HG03469 (cell line): ENCODE data around the gene SFTA2.
A peak's percentile ranks its signal among the peaks of the same experiment; 100 is the strongest.
"Not testable (repeated sequence)": the region's sequence is repeated elsewhere in the genome, so short reads cannot be mapped to it uniquely, and the experiment has no call there.

Source experiments
- ATAC-seq: cut with Tn5 transposase; IDR thresholded peaks from one replicate; pipeline ENCODE4 v1.9.1; 2021; ENCODE audit warnings: mild to moderate bottlenecking, moderate library complexity, moderate number of reproducible peaks; ENCODE audit not compliant: unreplicated experiment

Gene SFTA2

GRCh38 chr6:30931969-30932645 lies at the start of gene SFTA2:
SFTA2 (minus strand) TSS chr6:30932170; CDS start chr6:30932096, 74 bp downstream.
- no peak for ATAC-seq

- no peak for ATAC-seq
These were observed 47.7 kb upstream of the SFTA2 start for GRCh38 chr6:30979690-30980089.

DNA sequence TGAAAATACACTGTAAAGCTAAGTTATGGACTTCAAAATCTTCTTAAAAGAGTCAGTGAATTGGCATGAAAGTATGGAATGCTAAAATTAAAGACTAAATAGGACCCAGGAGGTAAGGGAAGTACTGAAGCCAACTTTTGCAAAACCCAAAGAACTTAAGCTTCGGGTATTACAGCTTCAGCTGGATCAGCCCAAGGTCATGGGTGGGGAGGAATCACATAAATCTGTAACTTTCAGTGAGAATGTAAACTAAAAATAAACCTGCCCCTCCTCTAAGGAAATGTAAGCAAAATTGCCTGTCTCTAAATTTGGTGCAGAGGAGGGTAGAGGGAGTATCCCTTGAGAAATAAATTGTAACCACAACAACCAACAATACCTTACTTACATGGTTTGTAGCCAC lies 47.2 kb upstream of the SFTA2 start:
- no peak for ATAC-seq

DNA sequence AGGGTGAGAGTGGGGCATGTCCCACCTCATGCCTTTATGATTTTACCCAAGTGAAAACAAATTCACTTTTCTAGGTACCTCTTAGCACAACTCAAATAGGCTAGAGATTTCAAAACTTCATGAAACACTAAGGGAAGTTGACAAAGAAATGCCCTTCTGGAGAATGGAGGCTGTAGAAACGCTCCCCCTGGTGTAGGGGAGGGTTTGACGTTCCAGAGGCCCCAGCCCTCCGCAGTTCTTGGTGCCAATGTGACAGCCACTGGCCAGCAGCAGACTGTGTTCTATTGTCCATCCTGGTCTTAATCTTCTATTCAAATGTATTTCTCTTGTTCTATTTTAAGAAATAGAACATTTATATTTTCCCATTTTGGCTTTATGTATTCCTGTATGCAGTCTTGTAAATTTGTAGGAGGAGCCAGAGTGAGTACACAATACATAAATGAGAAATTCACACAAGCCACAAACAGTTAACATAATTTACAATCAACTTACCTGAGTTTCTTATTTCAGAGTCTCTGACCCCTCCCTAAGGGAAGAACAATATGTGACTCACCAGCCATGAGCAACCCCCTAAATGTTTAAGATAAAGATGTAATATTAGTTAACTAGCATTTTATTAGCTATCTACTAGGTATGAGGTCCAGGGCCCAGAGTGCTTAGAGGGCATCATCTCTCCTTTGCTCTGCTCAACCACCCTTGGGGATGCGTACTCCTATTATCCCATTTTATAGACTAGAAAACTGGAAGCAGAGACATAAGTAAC lies 42.7 kb upstream of the SFTA2 start:
- ATAC-seq = no peak

- ATAC-seq = no peak
These were observed 40.8 kb upstream of the SFTA2 start for GRCh38 chr6:30972816-30973215.

DNA sequence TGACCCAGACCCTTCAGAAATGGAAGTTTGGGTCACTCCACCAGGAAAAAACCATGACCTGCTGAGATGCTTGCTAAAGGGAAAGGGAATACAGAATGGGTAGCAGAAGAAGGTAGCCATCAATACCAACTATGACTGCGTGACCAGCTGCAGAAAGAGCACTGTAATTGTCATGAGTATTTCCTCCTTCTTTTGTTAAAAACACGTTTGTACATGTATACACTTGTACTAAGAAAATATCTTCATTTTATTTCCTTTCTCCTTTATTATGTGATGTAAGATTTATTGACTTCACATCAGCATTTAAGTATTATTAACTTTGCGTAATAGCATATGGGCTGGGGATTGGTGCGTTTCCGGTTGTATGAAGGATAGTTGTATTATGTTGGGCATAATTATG lies 39.0 kb upstream of the SFTA2 start:
- ATAC-seq = no peak

DNA sequence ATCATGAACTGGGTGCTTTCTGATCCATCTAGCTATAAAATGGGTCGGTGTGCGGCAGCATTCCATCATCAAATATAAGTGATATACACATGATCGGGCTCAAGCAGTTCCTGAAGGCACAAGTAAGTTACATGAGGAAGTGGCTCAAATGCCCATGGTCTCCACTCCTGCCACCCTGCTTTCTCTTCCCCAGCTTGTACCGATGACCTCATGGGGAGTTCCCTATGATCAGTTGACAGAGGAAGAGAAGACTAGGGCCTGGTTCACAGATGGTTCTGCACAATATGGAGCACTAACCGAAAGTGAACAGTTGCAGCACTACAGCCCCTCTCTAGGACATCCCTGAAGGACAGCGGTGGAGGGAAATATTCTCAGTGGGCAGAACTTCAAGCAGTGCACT lies 37.2 kb upstream of the SFTA2 start:
- ATAC-seq = not testable (repeated sequence)

DNA sequence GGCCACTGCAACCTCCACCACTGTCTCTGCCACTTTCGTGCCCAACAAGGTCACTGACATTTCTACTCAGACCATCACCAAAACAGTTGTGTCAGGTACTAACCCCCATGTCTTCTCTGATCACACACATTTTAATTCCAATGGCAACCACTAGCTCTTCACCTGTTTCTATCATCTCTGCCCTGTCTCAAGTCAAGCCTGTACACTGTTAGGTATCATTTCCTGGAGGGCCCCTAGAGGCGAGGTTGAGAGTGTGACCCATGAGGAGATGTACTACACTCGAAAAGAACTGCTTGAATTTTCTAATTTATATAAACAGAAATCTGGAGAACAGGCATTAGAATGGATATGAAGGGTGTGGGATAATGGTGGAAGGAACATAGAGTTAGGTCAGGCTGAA lies 34.2 kb upstream of the SFTA2 start:
- ATAC-seq = no peak

- no peak for ATAC-seq
These were observed 33.2 kb upstream of the SFTA2 start for GRCh38 chr6:30965140-30965601.

GRCh38 chr6:30964075-30964474 lies 32.1 kb upstream of the SFTA2 start:
- ATAC-seq = no peak

DNA sequence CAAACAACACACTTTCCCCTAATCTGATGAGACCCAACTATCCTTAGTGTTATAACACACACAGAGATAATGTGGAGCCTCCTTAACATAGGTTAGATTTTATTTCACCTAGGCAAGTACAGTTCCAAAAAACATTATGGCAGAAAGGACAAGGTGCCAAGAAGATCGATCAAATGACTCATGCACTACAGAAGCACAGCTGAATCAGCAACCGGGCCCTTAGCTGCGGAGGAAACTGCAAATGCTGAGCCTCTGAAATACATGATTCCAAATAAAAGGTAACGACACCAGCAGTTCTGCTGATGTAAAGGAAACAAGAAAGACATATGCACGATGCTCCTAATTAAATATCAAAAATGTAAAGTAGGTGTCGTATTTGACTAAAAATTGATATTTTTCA lies 31.7 kb upstream of the SFTA2 start:
- no peak for ATAC-seq

- ATAC-seq = no peak
These were observed 30.7 kb upstream of the SFTA2 start for GRCh38 chr6:30962716-30963115.

GRCh38 chr6:30960907-30961673 lies 29.1 kb upstream of the SFTA2 start:
- no peak for ATAC-seq

DNA sequence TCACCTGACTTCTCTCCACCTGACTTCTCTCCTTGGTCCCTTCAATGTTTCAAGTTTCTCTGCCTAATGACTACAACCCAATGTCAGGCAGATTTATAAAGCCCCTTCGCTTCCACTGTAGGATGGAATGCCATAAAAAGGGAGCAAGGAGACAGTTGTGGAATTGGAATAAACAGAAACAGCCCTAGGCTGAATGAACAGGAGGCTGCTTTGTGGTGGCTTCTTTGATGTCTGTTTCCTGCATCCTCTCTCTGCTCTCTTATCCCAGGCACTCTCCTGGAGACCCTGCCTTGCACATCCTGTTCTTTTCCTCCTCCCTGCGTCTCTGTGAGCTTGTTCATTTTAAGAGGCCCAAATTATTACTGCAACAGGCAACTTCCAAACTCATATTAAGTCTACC lies 25.7 kb upstream of the SFTA2 start:
- no peak for ATAC-seq

DNA sequence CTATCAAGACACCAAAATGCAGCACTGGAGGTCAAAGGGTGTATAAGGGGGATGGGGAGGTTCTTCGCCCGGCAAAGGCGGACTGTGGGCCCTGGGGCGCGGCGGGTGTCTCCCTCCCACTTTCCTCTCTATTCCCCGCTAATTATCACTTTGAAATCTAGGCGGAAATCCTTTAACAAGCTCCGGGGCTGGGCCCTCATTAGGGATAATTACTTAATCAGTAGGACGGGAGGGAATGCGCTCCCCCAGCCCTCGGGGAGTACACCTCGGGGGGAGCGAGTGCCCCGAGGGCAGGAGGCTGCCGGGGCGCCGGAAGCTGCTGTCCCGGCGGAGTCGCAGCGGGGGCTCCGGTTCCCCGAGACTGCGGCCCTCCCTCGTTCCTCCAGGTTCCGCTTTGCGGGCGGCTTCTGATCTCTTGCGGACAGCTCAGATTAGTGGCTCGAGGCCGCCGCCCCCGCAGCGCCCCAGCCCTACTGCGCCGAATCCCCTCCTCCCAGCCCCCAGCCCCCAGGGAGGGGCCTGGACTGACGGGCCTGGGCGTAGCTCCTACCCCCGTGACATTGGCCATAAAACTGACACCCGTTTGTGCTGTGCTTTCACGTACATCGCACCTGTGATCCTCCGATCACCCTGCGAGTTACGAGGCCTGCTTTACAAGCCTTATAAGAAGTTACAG lies 23.5 kb upstream of the SFTA2 start:
- peak; percentile 31 for ATAC-seq

GRCh38 chr6:30954631-30955366 lies 22.8 kb upstream of the SFTA2 start:
- ATAC-seq = no peak

GRCh38 chr6:30951907-30952469 lies 20.0 kb upstream of the SFTA2 start:
- ATAC-seq = no peak

GRCh38 chr6:30948811-30949210 lies 16.8 kb upstream of the SFTA2 start:
- ATAC-seq = no peak

GRCh38 chr6:30947231-30947630 lies 15.3 kb upstream of the SFTA2 start:
- ATAC-seq = no peak

GRCh38 chr6:30945281-30945680 lies 13.3 kb upstream of the SFTA2 start:
- no peak for ATAC-seq
